A673 (cell line): ENCODE results near the gene CDK5RAP2.

Experiments used
- EZH2 ChIP-seq: fragments of 200-600 bp; sonication (generic); IDR thresholded peaks from 2 replicates; pipeline ENCODE4 v1.6.1; 2017; ENCODE audit warnings: borderline replicate concordance, low read depth, mild to moderate bottlenecking, mixed read lengths, antibody characterized with exemption, low read length; ENCODE audit not compliant: poor library complexity, severe bottlenecking
- TF ChIP-seq, protein P1 (sequence below): fragments of 300-800, 200-600 bp; sonication (generic); conservative IDR thresholded peaks from 2 replicates; pipeline ENCODE4 v1.5.1; 2017; ENCODE audit warnings: low read depth, mild to moderate bottlenecking, antibody characterized with exemption, low read length, moderate library complexity, mixed read lengths

GRCh38 chr9:120381839-120382238 is 198.1 kb downstream of the CDK5RAP2 start:
- TF ChIP-seq, protein P1, sequence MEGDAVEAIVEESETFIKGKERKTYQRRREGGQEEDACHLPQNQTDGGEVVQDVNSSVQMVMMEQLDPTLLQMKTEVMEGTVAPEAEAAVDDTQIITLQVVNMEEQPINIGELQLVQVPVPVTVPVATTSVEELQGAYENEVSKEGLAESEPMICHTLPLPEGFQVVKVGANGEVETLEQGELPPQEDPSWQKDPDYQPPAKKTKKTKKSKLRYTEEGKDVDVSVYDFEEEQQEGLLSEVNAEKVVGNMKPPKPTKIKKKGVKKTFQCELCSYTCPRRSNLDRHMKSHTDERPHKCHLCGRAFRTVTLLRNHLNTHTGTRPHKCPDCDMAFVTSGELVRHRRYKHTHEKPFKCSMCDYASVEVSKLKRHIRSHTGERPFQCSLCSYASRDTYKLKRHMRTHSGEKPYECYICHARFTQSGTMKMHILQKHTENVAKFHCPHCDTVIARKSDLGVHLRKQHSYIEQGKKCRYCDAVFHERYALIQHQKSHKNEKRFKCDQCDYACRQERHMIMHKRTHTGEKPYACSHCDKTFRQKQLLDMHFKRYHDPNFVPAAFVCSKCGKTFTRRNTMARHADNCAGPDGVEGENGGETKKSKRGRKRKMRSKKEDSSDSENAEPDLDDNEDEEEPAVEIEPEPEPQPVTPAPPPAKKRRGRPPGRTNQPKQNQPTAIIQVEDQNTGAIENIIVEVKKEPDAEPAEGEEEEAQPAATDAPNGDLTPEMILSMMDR: no peak
- TF ChIP-seq EZH2: no peak
